VCaP (cell line): Measurements from ENCODE around the gene WDR37.
"Not testable (repeated sequence)": the region's sequence is repeated elsewhere in the genome, so short reads cannot be mapped to it uniquely, and the experiment has no call there.

ENCODE experiments used
- H3K27ac ChIP-seq: fragments of 450-650 bp; 2 replicates; pipeline ENCODE4 v1.5.1; 2017
- TF ChIP-seq, protein P1 (sequence below): fragments of 450-650 bp; conservative IDR thresholded peaks from 2 replicates; pipeline ENCODE4 v1.5.1; 2017; ENCODE audit warnings: mild to moderate bottlenecking, moderate library complexity

Gene WDR37

DNA sequence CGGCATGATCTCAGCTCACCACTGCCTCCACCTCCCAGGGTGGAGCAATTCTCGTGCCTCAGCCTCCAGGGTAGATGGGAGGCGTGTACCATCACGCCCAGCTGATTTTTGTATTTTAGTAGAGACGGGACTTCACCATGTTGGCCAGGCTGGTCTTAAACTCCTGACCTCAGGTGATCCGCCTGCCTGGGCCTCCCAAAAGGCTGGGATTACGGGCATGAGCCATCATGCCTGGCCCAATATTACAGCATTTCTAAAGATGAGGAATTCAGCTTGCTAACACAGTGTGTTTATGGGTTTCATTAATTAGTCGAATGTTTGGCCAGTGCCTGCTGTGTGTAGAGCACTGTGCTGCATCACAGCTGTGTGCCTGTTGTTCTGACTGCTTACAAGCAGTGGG, 3.7 kb downstream of the WDR37 start:
- H3K27ac ChIP-seq = no peak overlapping the region
- TF ChIP-seq, protein P1, sequence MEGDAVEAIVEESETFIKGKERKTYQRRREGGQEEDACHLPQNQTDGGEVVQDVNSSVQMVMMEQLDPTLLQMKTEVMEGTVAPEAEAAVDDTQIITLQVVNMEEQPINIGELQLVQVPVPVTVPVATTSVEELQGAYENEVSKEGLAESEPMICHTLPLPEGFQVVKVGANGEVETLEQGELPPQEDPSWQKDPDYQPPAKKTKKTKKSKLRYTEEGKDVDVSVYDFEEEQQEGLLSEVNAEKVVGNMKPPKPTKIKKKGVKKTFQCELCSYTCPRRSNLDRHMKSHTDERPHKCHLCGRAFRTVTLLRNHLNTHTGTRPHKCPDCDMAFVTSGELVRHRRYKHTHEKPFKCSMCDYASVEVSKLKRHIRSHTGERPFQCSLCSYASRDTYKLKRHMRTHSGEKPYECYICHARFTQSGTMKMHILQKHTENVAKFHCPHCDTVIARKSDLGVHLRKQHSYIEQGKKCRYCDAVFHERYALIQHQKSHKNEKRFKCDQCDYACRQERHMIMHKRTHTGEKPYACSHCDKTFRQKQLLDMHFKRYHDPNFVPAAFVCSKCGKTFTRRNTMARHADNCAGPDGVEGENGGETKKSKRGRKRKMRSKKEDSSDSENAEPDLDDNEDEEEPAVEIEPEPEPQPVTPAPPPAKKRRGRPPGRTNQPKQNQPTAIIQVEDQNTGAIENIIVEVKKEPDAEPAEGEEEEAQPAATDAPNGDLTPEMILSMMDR = no peak

DNA sequence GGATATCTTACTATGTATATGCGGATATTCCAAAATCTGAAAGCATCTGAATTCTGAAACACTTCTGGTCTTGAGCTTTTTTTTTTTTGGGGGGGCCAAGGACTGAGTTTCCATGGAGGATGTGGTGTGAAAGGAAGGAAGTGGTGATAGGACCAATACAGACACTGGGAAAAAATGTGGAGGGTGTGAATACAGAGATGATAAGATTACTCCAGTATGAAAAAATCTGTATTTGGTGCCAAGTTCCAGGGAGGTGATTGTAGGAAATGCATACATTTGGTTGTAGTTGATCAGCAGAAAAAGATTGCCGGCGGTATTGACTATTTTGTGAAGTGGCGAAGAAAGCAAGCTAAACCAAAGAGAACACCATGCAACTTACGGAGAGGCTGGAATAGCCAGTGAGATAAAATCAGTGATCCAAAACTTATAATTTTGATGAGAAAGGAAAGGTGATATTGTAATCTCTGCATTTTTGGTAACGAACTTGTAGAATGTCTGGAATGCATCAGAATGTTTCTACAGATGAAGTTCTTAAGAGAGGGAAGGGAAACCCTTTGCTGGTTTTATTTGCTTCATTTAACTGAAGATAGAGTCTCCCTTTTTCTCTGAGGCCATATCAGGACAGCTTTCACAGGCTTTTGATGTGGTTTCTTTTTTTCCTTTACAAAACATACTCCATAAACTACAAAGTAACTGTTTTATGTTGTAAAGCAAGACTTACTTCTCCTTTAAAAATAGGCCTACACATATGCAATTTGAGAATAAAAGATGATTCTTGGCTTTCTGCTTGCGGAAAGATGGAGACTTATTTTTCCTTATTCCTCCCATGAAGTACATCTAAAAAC, 6.0 kb downstream of the WDR37 start:
- no peak overlapping the region for H3K27ac ChIP-seq
- TF ChIP-seq, protein P1 = no peak

DNA sequence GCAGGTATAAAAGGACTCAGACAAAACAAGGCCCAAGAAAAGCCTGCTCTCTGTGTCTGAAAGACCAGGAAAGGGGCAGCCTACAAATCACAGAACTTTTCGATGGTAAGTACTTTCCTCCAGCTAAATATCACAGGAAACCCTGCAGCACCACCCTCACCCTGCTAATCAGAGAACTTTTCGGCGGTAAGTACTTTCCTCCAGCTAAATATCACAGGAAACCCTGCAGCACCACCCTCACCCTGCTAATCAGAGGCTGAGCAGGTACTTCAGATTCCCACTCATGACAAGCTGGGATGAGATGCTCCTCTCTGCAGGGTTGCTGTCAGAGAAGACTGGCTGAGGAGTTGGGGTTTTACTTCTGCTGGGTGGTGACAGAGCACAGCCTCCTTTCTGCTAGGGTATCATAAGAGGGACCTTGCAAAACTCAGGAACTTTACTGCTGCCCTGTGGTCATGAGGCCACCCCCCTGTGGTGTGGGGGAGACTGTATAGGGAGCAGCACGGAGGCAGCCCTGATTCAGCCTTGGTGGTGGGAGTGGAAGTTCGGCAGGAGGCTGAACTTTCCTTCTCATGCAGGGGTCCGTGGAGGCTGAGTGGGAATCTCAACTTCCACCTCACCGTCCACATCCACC, 7.2 kb downstream of the WDR37 start:
- H3K27ac ChIP-seq = no peak overlapping the region

DNA sequence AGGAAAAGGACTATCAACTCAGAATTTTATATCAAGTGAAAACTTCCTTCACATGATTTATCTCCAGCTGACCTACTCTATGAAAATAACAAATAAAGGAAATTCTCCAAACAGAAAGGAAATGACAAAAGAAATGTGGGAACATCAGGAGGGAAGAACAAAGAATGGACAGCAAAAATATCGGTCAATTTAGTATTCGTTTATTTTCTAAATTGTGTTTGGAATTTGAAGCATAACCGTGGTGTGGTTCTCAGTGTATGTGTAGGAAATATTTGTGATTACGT, 8.7 kb downstream of the WDR37 start:
- H3K27ac ChIP-seq = no peak overlapping the region
- TF ChIP-seq, protein P1 = no peak

More for the DNA sequence above, 7.2 kb downstream of the WDR37 start:
- TF ChIP-seq, protein P1 = no peak

DNA sequence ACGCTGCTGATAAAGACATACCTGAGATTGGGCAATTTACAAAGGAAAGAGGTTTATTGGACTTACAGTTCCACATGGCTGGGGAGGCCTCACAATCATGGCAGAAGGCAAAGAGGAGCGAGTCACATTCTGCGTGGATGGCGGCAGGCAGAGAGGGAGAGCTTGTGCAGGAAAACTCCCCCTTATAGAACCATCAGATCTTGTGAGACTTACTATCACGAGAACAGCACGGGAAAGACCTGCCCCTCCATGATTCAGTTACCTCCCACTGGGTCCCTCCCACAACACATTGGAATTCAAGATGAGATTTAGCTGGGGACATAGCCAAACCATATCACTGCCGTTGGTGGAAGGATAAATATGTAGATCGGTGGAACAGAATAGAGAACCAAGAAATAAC, 10.5 kb downstream of the WDR37 start:
- H3K27ac ChIP-seq = not testable (repeated sequence)

DNA sequence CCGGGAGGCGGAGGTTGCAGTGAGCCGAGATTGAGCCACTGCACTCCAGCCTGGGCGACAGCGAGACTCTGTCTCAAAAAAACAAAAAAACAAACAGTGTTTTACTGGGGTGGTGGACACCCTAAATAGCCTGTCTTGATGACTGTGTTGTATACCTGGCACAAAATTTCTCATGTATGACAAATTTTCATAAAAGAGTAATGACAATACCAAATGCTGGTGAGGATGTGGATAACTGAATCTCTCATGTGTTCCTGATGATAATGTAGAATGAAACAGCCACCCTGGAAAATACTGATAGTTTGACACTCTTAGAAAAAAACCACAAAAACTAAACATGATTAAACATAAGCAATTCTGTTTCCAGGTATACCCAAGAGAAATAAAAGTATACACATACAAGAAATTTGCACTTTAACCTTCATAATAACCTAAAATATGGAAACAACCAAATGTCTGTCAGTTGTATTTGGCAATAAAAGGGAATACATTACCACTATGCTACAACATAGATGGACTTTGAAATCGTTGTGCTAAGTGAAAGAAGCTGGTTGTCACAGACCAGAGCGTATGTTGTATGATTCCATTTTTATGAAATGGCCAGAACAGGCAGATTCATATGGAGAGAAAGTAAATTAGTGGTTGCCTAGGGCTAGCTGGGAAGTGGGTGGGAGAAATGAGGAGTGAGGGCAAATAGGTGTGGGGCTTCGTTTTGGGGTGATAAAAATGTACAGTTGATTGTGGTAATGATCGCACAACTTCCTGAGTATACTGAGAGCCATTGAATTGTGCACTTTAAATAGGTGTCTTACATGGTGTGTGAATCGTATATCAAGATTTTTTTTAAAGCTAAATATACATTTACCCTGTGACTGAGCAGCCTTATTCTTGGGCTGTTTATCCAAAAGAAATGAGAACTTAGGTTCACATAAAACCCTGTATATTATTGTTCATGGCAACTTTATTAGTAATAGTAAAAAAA, 12.5 kb downstream of the WDR37 start:
- H3K27ac ChIP-seq = no peak overlapping the region
- TF ChIP-seq, protein P1 = no peak

DNA sequence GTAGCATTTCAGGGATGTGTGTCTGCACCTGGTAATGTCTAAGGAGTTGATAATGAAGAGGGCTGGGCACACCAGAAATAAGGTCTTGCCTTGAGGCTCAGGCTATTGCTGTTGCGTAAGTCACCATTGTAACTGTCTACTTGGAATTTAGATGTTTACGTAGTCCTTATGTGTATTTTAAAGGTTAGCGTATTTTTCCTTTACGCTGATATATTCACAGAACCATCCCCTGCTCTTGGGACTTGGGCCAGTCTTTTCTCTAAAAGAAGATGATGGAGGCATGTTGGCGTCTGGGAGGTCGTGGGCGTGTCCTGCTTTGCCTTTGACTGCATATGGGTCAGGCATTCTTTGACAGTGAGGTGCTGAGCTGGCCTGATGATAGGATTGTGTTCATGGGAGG, 14.7 kb downstream of the WDR37 start:
- TF ChIP-seq, protein P1 = no peak
- H3K27ac ChIP-seq = no peak overlapping the region
